Vagina (tissue), 2 donors: ENCODE data around the gene ZNF536. TPM values are rescaled to one million over a fixed set of nuclear protein-coding genes. Genes with fewer than 3 reads are reported as not detected.

ENCODE experiments used
- DNase-seq, 2 donors: peaks; one replicate each; pipeline ENCODE4 v3.0.0-alpha.2; 2017; ENCODE audit errors: extremely low spot score in 2 of 2
- H3K27ac ChIP-seq: fragments of 200-600 bp; sonication (generic); one replicate; pipeline ENCODE4 v1.5.1; 2019
- H3K27me3 ChIP-seq: fragments of 200-600 bp; sonication (generic); one replicate; pipeline ENCODE4 v1.5.1; 2019
- H3K36me3 ChIP-seq, 2 donors: fragments of 200-600 bp; sonication (generic); one replicate each; pipeline ENCODE4 v1.5.1; 2017 to 2019
- H3K4me1 ChIP-seq: fragments of 200-600 bp; sonication (generic); one replicate; pipeline ENCODE4 v1.5.1; 2019
- H3K4me3 ChIP-seq, 2 donors: fragments of 200-600 bp; sonication (generic); 1 replicate in 1 of 2; 2 replicates in 1 of 2; pipeline ENCODE4 v1.5.1; 2016 to 2019
- H3K9me3 ChIP-seq: fragments of 200-600 bp; sonication (generic); one replicate; pipeline ENCODE4 v1.5.1; 2019
- POLR2A ChIP-seq, 2 donors: fragments of 450-650 bp; IDR thresholded peaks; one replicate each; pipeline ENCODE4 v1.6.1; 2017; ENCODE audit warnings: antibody characterized with exemption in 2 of 2, mild to moderate bottlenecking in 2 of 2, moderate library complexity in 2 of 2
- POLR2AphosphoS5 ChIP-seq, 2 donors: sonication (generic); formaldehyde crosslinking; IDR thresholded peaks; one replicate each; pipeline ENCODE4 v1.9.0; 2017; ENCODE audit warnings: antibody characterized with exemption in 2 of 2, mild to moderate bottlenecking in 2 of 2, low read depth in 1 of 2; ENCODE audit not compliant: insufficient read depth in 1 of 2
- intact Hi-C: fragments of 100-400 bp; cut with DNase I; formaldehyde crosslinking; loops from one replicate; pipeline ENCODE4 v1.15.1; 2023
- total RNA-seq: library from RNA; depleted of rRNA; stranded (reverse); fragments of >200 nt; gene quantifications from one replicate; pipeline ENCODE4 v1.2.3, GENCODE V29; 2016
- TF ChIP-seq, protein P1 (sequence below), 3 experiments: fragments of 450-650 bp in 2 of 3; fragments of 200-600 bp in 1 of 3; sonication (generic) in 1 of 3; IDR thresholded peaks; one replicate each; pipeline ENCODE4 v1.5.1; 2017 to 2019; ENCODE audit warnings: antibody characterized with exemption in 3 of 3, mild to moderate bottlenecking in 2 of 3, moderate library complexity in 2 of 3

The ZNF536 gene
- total RNA-seq, 1 donor from 2014 or later: 2.5 TPM

DNA sequence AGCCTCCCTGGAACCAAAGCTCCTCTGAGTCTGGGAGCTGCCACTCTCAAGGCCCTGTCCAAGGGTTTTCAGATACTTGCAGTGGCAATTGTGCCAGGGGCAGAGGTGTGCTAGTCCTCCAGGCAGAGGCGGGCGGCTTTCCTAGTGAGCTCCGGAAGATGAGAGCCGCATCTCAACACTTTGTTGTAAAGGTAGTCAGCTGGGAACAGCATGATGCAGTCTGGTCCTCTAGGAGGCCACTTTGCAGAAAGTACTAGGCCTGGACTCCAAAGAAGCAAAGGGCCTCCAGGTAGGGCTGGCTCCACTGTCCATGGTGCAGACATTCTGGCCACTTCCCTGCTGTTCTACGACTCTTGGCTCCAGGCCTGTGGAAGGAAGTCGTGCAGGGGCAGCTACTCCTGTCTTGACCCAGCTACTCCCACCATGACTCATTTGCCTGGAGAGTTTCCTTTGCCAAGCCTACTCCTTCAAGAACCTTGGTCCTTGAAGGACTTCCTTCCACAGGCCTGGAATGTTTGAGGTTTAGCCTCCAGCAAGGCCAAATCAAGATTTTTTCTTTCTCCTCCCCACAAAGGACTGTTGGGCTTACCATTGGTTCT, 9.9 kb upstream of the ZNF536 start:
- H3K27me3 ChIP-seq: no peaks in the 10 kb centered on the region
- no peaks in the 10 kb centered on the region for H3K36me3 ChIP-seq
- DNase-seq: no peak
- TF ChIP-seq POLR2A (IDR thresholded peaks at IDR 0.05) (no peak), POLR2AphosphoS5 (IDR thresholded peaks at IDR 0.05; ENCODE audit: insufficient read depth in 1 of 2, low read depth in 1 of 2) (no peak)
- TF ChIP-seq, protein P1, sequence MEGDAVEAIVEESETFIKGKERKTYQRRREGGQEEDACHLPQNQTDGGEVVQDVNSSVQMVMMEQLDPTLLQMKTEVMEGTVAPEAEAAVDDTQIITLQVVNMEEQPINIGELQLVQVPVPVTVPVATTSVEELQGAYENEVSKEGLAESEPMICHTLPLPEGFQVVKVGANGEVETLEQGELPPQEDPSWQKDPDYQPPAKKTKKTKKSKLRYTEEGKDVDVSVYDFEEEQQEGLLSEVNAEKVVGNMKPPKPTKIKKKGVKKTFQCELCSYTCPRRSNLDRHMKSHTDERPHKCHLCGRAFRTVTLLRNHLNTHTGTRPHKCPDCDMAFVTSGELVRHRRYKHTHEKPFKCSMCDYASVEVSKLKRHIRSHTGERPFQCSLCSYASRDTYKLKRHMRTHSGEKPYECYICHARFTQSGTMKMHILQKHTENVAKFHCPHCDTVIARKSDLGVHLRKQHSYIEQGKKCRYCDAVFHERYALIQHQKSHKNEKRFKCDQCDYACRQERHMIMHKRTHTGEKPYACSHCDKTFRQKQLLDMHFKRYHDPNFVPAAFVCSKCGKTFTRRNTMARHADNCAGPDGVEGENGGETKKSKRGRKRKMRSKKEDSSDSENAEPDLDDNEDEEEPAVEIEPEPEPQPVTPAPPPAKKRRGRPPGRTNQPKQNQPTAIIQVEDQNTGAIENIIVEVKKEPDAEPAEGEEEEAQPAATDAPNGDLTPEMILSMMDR (IDR thresholded peaks at IDR 0.05): no peak
- intact Hi-C loops: no loop called here
- H3K4me3 ChIP-seq: no peak overlapping the region
- no peaks in the 10 kb centered on the region for H3K9me3 ChIP-seq
- H3K4me1 ChIP-seq: no peaks in the 10 kb centered on the region
- no peak overlapping the region for H3K27ac ChIP-seq

DNA sequence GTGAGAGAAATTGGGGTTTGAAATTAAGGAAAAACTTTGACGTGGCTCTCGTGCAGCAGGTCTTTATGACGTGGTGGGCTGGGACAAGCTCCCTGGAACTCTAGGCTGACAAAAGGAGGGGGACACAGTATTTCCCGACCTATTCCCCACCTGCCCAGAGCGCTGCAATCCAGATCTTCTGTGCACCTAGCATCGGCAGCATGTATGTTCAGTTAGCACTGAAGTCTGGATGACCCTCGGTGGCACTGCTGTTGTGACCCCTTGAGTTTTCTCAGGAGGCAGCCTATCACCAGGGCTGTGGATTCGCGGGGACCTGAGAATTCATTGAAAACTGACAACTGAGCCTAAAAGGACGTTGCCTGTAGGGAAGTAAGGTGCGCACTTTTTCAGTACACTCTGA, 9.1 kb upstream of the ZNF536 start:
- no peak for DNase-seq
- TF ChIP-seq POLR2AphosphoS5 (IDR thresholded peaks at IDR 0.05; ENCODE audit: insufficient read depth in 1 of 2, low read depth in 1 of 2): no peak
- TF ChIP-seq POLR2A (IDR thresholded peaks at IDR 0.05): no peak
- TF ChIP-seq, protein P1 (IDR thresholded peaks at IDR 0.05): no peak
- Histone ChIP-seq H3K4me3 (no peak overlapping the region), H3K4me1 (no peaks in the 10 kb centered on the region), H3K36me3 (no peaks in the 10 kb centered on the region), H3K27ac (no peak overlapping the region), H3K27me3 (no peaks in the 10 kb centered on the region), H3K9me3 (no peaks in the 10 kb centered on the region)
- intact Hi-C loops: no loop called here

DNA sequence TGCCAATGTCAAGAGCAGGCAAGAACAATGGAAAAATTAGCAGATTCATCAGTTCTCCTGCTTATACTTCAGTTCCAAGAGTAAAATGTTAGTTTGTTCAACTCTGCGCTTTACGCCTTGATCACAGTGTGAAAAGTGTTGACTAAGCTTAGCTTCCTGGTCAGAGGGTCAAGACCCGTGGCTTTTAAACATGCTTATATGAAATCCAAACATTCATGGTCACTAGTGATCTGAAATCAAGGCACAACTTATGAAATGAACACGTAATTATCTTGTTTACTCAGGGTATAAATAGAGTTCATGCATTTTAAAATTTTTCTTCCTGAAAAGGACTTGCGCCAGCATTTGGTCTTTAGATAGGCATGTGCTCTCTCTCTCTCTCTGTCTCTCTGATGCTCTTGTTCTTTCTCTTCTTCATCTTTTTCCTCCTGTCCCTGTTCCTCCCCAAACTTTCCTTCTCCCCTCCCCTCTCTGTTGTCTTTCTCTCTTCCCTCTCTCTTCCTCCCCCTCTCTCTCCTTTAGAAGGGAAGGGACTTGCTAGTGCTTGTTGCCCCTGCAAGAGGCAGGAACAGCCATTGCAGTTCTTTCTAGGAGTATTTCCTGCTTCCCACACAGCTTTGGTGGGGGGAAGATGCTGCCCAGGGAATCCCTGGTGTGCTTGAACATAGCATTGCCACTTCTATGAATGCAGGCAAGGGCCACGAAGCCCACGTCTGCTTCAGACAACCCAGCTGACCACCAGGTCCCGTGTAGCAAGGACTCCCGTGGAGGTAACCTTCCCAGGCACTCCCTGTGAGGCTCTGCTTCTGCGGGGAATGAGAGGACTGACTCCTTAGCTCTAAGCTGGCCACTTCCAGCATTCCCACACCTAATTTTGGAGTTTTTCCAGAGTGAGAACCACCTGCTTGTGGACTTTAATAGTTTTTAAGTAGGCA, 7.1 kb upstream of the ZNF536 start:
- Histone ChIP-seq H3K9me3 (no peaks in the 10 kb centered on the region), H3K36me3 (no peaks in the 10 kb centered on the region), H3K27ac (no peak overlapping the region), H3K27me3 (no peaks in the 10 kb centered on the region), H3K4me3 (no peak overlapping the region), H3K4me1 (no peaks in the 10 kb centered on the region)
- intact Hi-C loops: no loop called here
- TF ChIP-seq POLR2AphosphoS5 (IDR thresholded peaks at IDR 0.05; ENCODE audit: insufficient read depth in 1 of 2, low read depth in 1 of 2): no peak
- no peak for TF ChIP-seq POLR2A (IDR thresholded peaks at IDR 0.05)
- TF ChIP-seq, protein P1 (IDR thresholded peaks at IDR 0.05): no peak
- no peak for DNase-seq

DNA sequence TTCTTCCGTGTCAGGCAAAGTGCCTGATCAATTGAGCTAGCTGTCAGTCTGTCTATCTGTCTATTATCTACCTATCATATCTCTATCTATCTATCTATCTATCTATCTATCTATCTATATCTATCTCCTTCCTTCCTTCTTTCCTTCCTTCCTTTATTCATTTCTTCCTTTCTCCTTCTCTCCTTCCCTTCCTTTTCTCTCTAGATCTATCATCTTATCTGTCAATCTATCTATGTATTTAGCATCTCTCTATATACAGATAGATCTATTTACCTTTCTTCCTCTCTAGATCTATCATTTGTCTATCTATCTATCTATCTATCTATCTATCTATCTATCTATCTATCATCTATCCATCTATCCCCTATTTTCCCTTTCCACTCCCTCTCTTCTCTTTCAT, 5.9 kb upstream of the ZNF536 start:
- TF ChIP-seq POLR2A (IDR thresholded peaks at IDR 0.05): no peak
- TF ChIP-seq POLR2AphosphoS5 (IDR thresholded peaks at IDR 0.05; ENCODE audit: insufficient read depth in 1 of 2, low read depth in 1 of 2): no peak

DNA sequence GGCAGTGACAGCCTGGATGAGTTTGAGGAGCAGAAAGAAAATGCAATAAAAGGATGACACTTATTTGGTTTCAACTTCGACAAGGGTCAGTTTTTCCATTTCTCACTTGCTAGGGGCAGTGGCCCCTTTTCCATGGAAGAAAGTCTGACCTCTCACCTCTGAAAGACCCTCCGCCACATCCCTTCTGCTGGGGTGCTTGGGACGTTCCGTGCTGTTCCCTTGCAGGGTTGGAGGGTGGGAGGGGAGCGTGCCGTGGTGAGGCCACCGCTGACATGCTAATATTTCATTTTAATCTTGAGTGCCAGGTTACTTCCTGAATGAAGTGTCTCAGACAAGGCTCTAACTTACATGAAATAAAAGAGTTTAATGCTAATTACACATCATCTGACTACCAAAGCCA, 5.2 kb upstream of the ZNF536 start:
- H3K4me1 ChIP-seq: no peaks in the 10 kb centered on the region
- H3K36me3 ChIP-seq: no peaks in the 10 kb centered on the region
- intact Hi-C loops: no loop called here
- no peaks in the 10 kb centered on the region for H3K27me3 ChIP-seq
- no peak for DNase-seq
- no peak for TF ChIP-seq POLR2AphosphoS5 (IDR thresholded peaks at IDR 0.05; ENCODE audit: insufficient read depth in 1 of 2, low read depth in 1 of 2)
- TF ChIP-seq, protein P1 (IDR thresholded peaks at IDR 0.05): no peak
- TF ChIP-seq POLR2A (IDR thresholded peaks at IDR 0.05): no peak
- H3K27ac ChIP-seq: no peak overlapping the region
- no peaks in the 10 kb centered on the region for H3K9me3 ChIP-seq
- no peak overlapping the region for H3K4me3 ChIP-seq

More for the DNA sequence above, 5.9 kb upstream of the ZNF536 start:
- H3K4me3 ChIP-seq: no peak overlapping the region
- H3K27me3 ChIP-seq: no peaks in the 10 kb centered on the region
- H3K27ac ChIP-seq: no peak overlapping the region
- DNase-seq: no peak
- no peaks in the 10 kb centered on the region for H3K9me3 ChIP-seq
- intact Hi-C loops: no loop called here
- no peaks in the 10 kb centered on the region for H3K36me3 ChIP-seq
- no peaks in the 10 kb centered on the region for H3K4me1 ChIP-seq
